IMR-90 (cell line): ENCODE data around the gene ACTN1. TPM values are rescaled to one million over a fixed set of nuclear protein-coding genes. Genes with fewer than 3 reads are reported as not detected.

Experiments used
- ATAC-seq: fragments of 200-7000 bp; cut with Tn5 transposase; 2 replicates; pipeline ENCODE4 v1.9.1; 2020; ENCODE audit warnings: low read depth, mild to moderate bottlenecking, moderate library complexity
- BruUV-seq: library from RNA; stranded (reverse); fragments of 400-500 nt; replicated peaks from 2 replicates; lab custom pipeline; 2021; lab: Mats Ljungman, UMichigan
- CTCF ChIA-PET: fragments of 300-600 bp; formaldehyde crosslinking; extraction: SDS; loops from one replicate; lab custom pipeline; 2021; ENCODE audit warnings: antibody characterized with exemption; lab: Yijun Ruan, JAX
- POLR2A ChIA-PET: fragments of 300-600 bp; sonication (Branson Sonifier 250); formaldehyde crosslinking; loops from one replicate; lab custom pipeline; 2022; ENCODE audit warnings: antibody characterized with exemption; ENCODE audit not compliant: unreplicated experiment; lab: Charles Lee
- DNase-seq: peaks from one replicate; pipeline ENCODE4 v3.0.0; 2013
- H2AFZ ChIP-seq: replicated peaks from 2 replicates; pipeline ENCODE3; 2013; ENCODE audit warnings: low read length, mild to moderate bottlenecking; ENCODE audit not compliant: poor library complexity
- H2AK5ac ChIP-seq: 2 replicates; pipeline ENCODE4 v1.6.1; 2013; ENCODE audit warnings: low read depth, low read length, inconsistent platforms
- H2AK9ac ChIP-seq: replicated peaks from 2 replicates; pipeline ENCODE3; 2013; ENCODE audit warnings: mild to moderate bottlenecking, low read depth, low read length, moderate library complexity; ENCODE audit not compliant: poor library complexity
- H2BK120ac ChIP-seq: 2 replicates; pipeline ENCODE4 v1.6.1; 2013; ENCODE audit warnings: low read depth, low read length, inconsistent platforms
- H2BK15ac ChIP-seq: 3 replicates; pipeline ENCODE4 v1.6.1; 2013; ENCODE audit warnings: low read depth, low read length, inconsistent platforms
- H2BK20ac ChIP-seq: 2 replicates; pipeline ENCODE4 v1.6.1; 2013; ENCODE audit warnings: low read depth, mild to moderate bottlenecking, inconsistent platforms, low read length, moderate library complexity
- H2BK5ac ChIP-seq: 2 replicates; pipeline ENCODE4 v1.6.1; 2013; ENCODE audit warnings: mild to moderate bottlenecking, low read depth, low read length, inconsistent platforms; ENCODE audit not compliant: poor library complexity, severe bottlenecking
- H3K14ac ChIP-seq: replicated peaks from 2 replicates; pipeline ENCODE4 v1.6.1; 2013; ENCODE audit warnings: low read depth, low read length, inconsistent platforms
- H3K18ac ChIP-seq: 2 replicates; pipeline ENCODE4 v1.6.1; 2013; ENCODE audit warnings: low read depth, low read length, control low read depth
- H3K23ac ChIP-seq: 2 replicates; pipeline ENCODE4 v1.6.1; 2013; ENCODE audit warnings: low read depth, low read length, inconsistent platforms
- H3K27ac ChIP-seq: 2 replicates; pipeline ENCODE4 v1.5.1; 2013; ENCODE audit warnings: mild to moderate bottlenecking, control low read depth, low read length; ENCODE audit not compliant: insufficient read depth
- H3K27me3 ChIP-seq: 2 replicates; pipeline ENCODE4 v1.6.1; 2013; ENCODE audit warnings: low read length; ENCODE audit not compliant: control insufficient read depth, insufficient read depth
- H3K36me3 ChIP-seq: 2 replicates; pipeline ENCODE4 v1.6.1; 2013; ENCODE audit warnings: low read length, mixed read lengths; ENCODE audit not compliant: control insufficient read depth, insufficient read depth
- H3K4ac ChIP-seq: 2 replicates; pipeline ENCODE4 v1.6.1; 2013; ENCODE audit warnings: low read depth, low read length, inconsistent platforms
- H3K4me1 ChIP-seq: 2 replicates; pipeline ENCODE4 v1.6.1; 2013; ENCODE audit warnings: low read length, mixed read lengths; ENCODE audit not compliant: control insufficient read depth, insufficient read depth
- H3K4me2 ChIP-seq: 2 replicates; pipeline ENCODE4 v1.6.1; 2013; ENCODE audit warnings: low read depth, mild to moderate bottlenecking, control low read depth, low read length, moderate library complexity
- H3K4me3 ChIP-seq: 2 replicates; pipeline ENCODE4 v1.5.1; 2013; ENCODE audit warnings: low read depth, mild to moderate bottlenecking, control low read depth, low read length, moderate library complexity; ENCODE audit not compliant: insufficient read depth
- H3K56ac ChIP-seq: 2 replicates; pipeline ENCODE4 v1.6.1; 2013; ENCODE audit warnings: low read length, inconsistent platforms; ENCODE audit not compliant: insufficient read depth; ENCODE audit errors: extremely low read depth
- H3K79me1 ChIP-seq, 2 experiments: 2 replicates each; pipeline ENCODE4 v1.6.1; 2013; ENCODE audit warnings: low read length in 2 of 2, inconsistent platforms in 1 of 2, low read depth in 1 of 2
- H3K9ac ChIP-seq: 2 replicates; pipeline ENCODE4 v1.6.1; 2013; ENCODE audit warnings: low read depth, low read length, control low read depth
- H3K9me1 ChIP-seq: 2 replicates; pipeline ENCODE4 v1.6.1; 2013; ENCODE audit warnings: low read length, inconsistent platforms; ENCODE audit not compliant: insufficient read depth
- H3K9me3 ChIP-seq: 2 replicates; pipeline ENCODE4 v1.6.1; 2013; ENCODE audit warnings: low read length; ENCODE audit not compliant: control insufficient read depth, insufficient read depth
- H4K20me1 ChIP-seq: 2 replicates; pipeline ENCODE4 v1.6.1; 2013; ENCODE audit warnings: low read length, inconsistent platforms; ENCODE audit not compliant: insufficient read depth
- H4K5ac ChIP-seq: 2 replicates; pipeline ENCODE4 v1.6.1; 2013; ENCODE audit warnings: mild to moderate bottlenecking, low read depth, low read length, control low read depth
- H4K8ac ChIP-seq, 2 experiments: 2 replicates each; pipeline ENCODE4 v1.6.1; 2013; ENCODE audit warnings: low read depth in 2 of 2, low read length in 2 of 2, control low read depth in 1 of 2, inconsistent platforms in 1 of 2
- H4K91ac ChIP-seq: 2 replicates; pipeline ENCODE4 v1.6.1; 2013; ENCODE audit warnings: low read depth, low read length, inconsistent platforms; ENCODE audit not compliant: insufficient read depth
- CEBPB ChIP-seq: IDR thresholded peaks from 2 replicates; pipeline ENCODE4 v1.6.1; 2012; ENCODE audit warnings: low read depth, low read length, improper control_type of control experiment
- WGBS, 2 experiments: methylation state at CpG; one replicate each; pipeline versions ENCODE4 v1.1.5 to v1.1.7; 2013; ENCODE audit warnings: missing lambda C conversion rate in 2 of 2; ENCODE audit not compliant: insufficient read length in 1 of 2; ENCODE audit errors: extremely low coverage in 2 of 2; 5-methylcytosine and 5-hydroxymethylcytosine counted together
- dilution Hi-C: fragments of 300-500 bp; cut with HindIII; formaldehyde crosslinking; loops from one replicate; pipeline ENCODE4 v1.14.3; 2018; ENCODE audit warnings: low sequenced_read_pairs; ENCODE audit not compliant: unreplicated experiment
- in situ Hi-C: fragments of 300-500 bp; cut with MboI; formaldehyde crosslinking; loops from 3 replicates; pipeline ENCODE4 v1.14.3; 2019; ENCODE audit warnings: low sequenced_read_pairs, inconsistent platforms, mixed read lengths
- intact Hi-C: fragments of 100-400 bp; cut with micrococcal nuclease; formaldehyde crosslinking; loops from 2 replicates; pipeline ENCODE4 v1.10.0; 2022
- polyA plus RNA-seq, 3 experiments: library from polyadenylated mRNA; depleted of rRNA; stranded (reverse); fragments of >200 nt; gene quantifications; 2 replicates each; pipeline ENCODE4 v1.2.3, GENCODE V29; 2012; ENCODE audit warnings: low replicate concordance in 1 of 3
- total RNA-seq: library from RNA; depleted of rRNA; stranded (reverse); fragments of >200 nt; gene quantifications from 2 replicates; pipeline ENCODE4 v1.2.3, GENCODE V29; 2012

ACTN1 gene
- total and polyA plus RNA-seq, 2 of the 4 experiments (the other 2 are of a cell fraction): 684 to 766 TPM

- no peaks in the 10 kb centered on the region for H3K4me1 ChIP-seq
- no peak overlapping the region for H3K4me2 ChIP-seq
- H4K8ac ChIP-seq: no peak overlapping the region
- no peak for TF ChIP-seq CEBPB
- no peaks in the 10 kb centered on the region for H3K27me3 ChIP-seq
- H3K4ac ChIP-seq: no peak overlapping the region
- H3K23ac ChIP-seq: no peak overlapping the region
- no peak overlapping the region for H2BK120ac ChIP-seq
- no peak overlapping the region for H4K5ac ChIP-seq
- no TSS peak for BruUV-seq
- dilution Hi-C loops: no loop called here
- peaks cover 14% of the 10 kb centered on the region for H3K9me1 ChIP-seq
- in situ Hi-C loops: no loop called here
- H2AK5ac ChIP-seq: no peak overlapping the region
- ATAC-seq (no peak), DNase-seq (no peak)
- CTCF ChIA-PET: no interaction called here
- no peak overlapping the region for H3K56ac ChIP-seq
- peaks cover 95% of the 10 kb centered on the region for H3K36me3 ChIP-seq
- no peak overlapping the region for H2BK20ac ChIP-seq
- H2AK9ac ChIP-seq: no peak overlapping the region
- no peak overlapping the region for H2AFZ ChIP-seq
- no peak overlapping the region for H3K4me3 ChIP-seq
- H3K9ac ChIP-seq: no peak overlapping the region
- no peak overlapping the region for H2BK15ac ChIP-seq
- H3K14ac ChIP-seq: no peak overlapping the region
- no peak overlapping the region for H3K18ac ChIP-seq
- peaks cover 85% of the 10 kb centered on the region for H4K20me1 ChIP-seq
- peaks cover 62 to 87% of the 10 kb centered on the region in 2 experiments for H3K79me1 ChIP-seq
- intact Hi-C loops: no loop called here
- POLR2A ChIA-PET: no interaction called here
- peak overlapping the region; percentile 5 for H2BK5ac ChIP-seq
- H3K9me3 ChIP-seq: no peaks in the 10 kb centered on the region
- no peak overlapping the region for H4K91ac ChIP-seq
- H3K27ac ChIP-seq: no peak overlapping the region
- 100% methylated on average over 5 of the region's 18 CpGs; no CpG with 5 or more reads in 1 of the 2 experiments for WGBS, 2 experiments
Measured at GRCh38 chr14:68877993-68878575, 101.0 kb downstream of the ACTN1 start.
